ENCODE measurements around the gene MYCN. TPM values are rescaled to one million over a fixed set of nuclear protein-coding genes. Genes with fewer than 3 reads are reported as not detected.

Gene MYCN
- total RNA-seq, 1 experiment from 2014 or later, result not detected

GRCh38 chr2:15963977-15964670, 23.8 kb downstream of the MYCN start:
- intact Hi-C loops (cut with micrococcal nuclease), result no loop called here
- Histone ChIP-seq H3K9me3 (ENCODE audit: low read length) (no peaks in the 10 kb centered on the region), H3K4me2 (ENCODE audit: low read length) (no peak overlapping the region), H3K36me3 (ENCODE audit: low read depth, low read length) (no peaks in the 10 kb centered on the region), H4K20me1 (ENCODE audit: low read length) (no peaks in the 10 kb centered on the region), H3K27ac (ENCODE audit: low read length) (no peak overlapping the region), H2AFZ (ENCODE audit: low read length) (no peak overlapping the region), H3F3A (ENCODE audit: low read length, unreplicated experiment) (no peaks in the 10 kb centered on the region), H3K79me2 (ENCODE audit: low read length) (no peaks in the 10 kb centered on the region), H3K27me3 (ENCODE audit: low read length) (no peaks in the 10 kb centered on the region), H3K4me3 (ENCODE audit: low read length) (no peak overlapping the region), H3K4me1 (ENCODE audit: insufficient read depth, low read length) (no peaks in the 10 kb centered on the region), H3K9me2 (replicated peaks; ENCODE audit: low read length) (no peaks in the 10 kb centered on the region), H3K9ac (ENCODE audit: low read length) (no peak overlapping the region)
- TF ChIP-seq EZH2phosphoT487 (IDR thresholded peaks at IDR 0.05; ENCODE audit: borderline replicate concordance, low read length), result no peak
- TF ChIP-seq EZH2 (IDR thresholded peaks at IDR 0.05; ENCODE audit: low read length, unreplicated experiment), result no peak
- no peak for TF ChIP-seq CTCF (conservative IDR thresholded peaks at IDR 0.05; ENCODE audit: low read depth, low read length)
- DNase-seq (no peak), ATAC-seq (no peak)
- ChIA-PET CTCF (no interaction called here), POLR2A (ENCODE audit: unreplicated experiment) (no interaction called here)
- no TSS peak for BruUV-seq (replicated peaks)

GRCh38 chr2:15964936-15965563, 24.7 kb downstream of the MYCN start:
- ATAC-seq (no peak), DNase-seq (no peak)
- Histone ChIP-seq H3K9me3 (ENCODE audit: low read length) (no peaks in the 10 kb centered on the region), H3F3A (ENCODE audit: low read length, unreplicated experiment) (no peaks in the 10 kb centered on the region), H3K27me3 (ENCODE audit: low read length) (no peaks in the 10 kb centered on the region), H3K79me2 (ENCODE audit: low read length) (no peaks in the 10 kb centered on the region), H2AFZ (ENCODE audit: low read length) (no peak overlapping the region), H3K9ac (ENCODE audit: low read length) (no peak overlapping the region), H3K4me3 (ENCODE audit: low read length) (no peak overlapping the region), H4K20me1 (ENCODE audit: low read length) (no peaks in the 10 kb centered on the region), H3K4me2 (ENCODE audit: low read length) (no peak overlapping the region), H3K4me1 (ENCODE audit: insufficient read depth, low read length) (no peaks in the 10 kb centered on the region), H3K9me2 (replicated peaks; ENCODE audit: low read length) (no peaks in the 10 kb centered on the region), H3K36me3 (ENCODE audit: low read depth, low read length) (no peaks in the 10 kb centered on the region), H3K27ac (ENCODE audit: low read length) (no peak overlapping the region)
- BruUV-seq (replicated peaks), result no TSS peak
- CTCF ChIA-PET, result no interaction called here
- TF ChIP-seq CTCF (conservative IDR thresholded peaks at IDR 0.05; ENCODE audit: low read depth, low read length) (no peak), EZH2phosphoT487 (IDR thresholded peaks at IDR 0.05; ENCODE audit: borderline replicate concordance, low read length) (no peak), EZH2 (IDR thresholded peaks at IDR 0.05; ENCODE audit: low read length, unreplicated experiment) (no peak)
- POLR2A ChIA-PET (ENCODE audit: unreplicated experiment), result no interaction called here
- intact Hi-C loops (cut with micrococcal nuclease), result no loop called here

- no peak for ATAC-seq
Measured at GRCh38 chr2:15965564-15966019, 25.2 kb downstream of the MYCN start.

More at GRCh38 chr2:15965564-15966019, 25.2 kb downstream of the MYCN start:
- no peak for DNase-seq
- ChIA-PET CTCF (no interaction called here), POLR2A (ENCODE audit: unreplicated experiment) (no interaction called here)
- no peak overlapping the region for H3K4me2 ChIP-seq (ENCODE audit: low read length)
- no peak overlapping the region for H3K9ac ChIP-seq (ENCODE audit: low read length)
- BruUV-seq (replicated peaks), result no TSS peak
- H3K27ac ChIP-seq (ENCODE audit: low read length), result no peak overlapping the region
- no peak overlapping the region for H3K4me3 ChIP-seq (ENCODE audit: low read length)
- TF ChIP-seq EZH2 (IDR thresholded peaks at IDR 0.05; ENCODE audit: low read length, unreplicated experiment) (no peak), CTCF (conservative IDR thresholded peaks at IDR 0.05; ENCODE audit: low read depth, low read length) (no peak), EZH2phosphoT487 (IDR thresholded peaks at IDR 0.05; ENCODE audit: borderline replicate concordance, low read length) (no peak)
- H3K27me3 ChIP-seq (ENCODE audit: low read length), result no peaks in the 10 kb centered on the region
- no peaks in the 10 kb centered on the region for H3K9me3 ChIP-seq (ENCODE audit: low read length)
- no peaks in the 10 kb centered on the region for H3K36me3 ChIP-seq (ENCODE audit: low read depth, low read length)
- H3K79me2 ChIP-seq (ENCODE audit: low read length), result no peaks in the 10 kb centered on the region
- no peaks in the 10 kb centered on the region for H3K4me1 ChIP-seq (ENCODE audit: insufficient read depth, low read length)
- no peaks in the 10 kb centered on the region for H3F3A ChIP-seq (ENCODE audit: low read length, unreplicated experiment)
- no peak overlapping the region for H2AFZ ChIP-seq (ENCODE audit: low read length)
- intact Hi-C loops (cut with micrococcal nuclease), result no loop called here
- H3K9me2 ChIP-seq (replicated peaks; ENCODE audit: low read length), result no peaks in the 10 kb centered on the region
- H4K20me1 ChIP-seq (ENCODE audit: low read length), result no peaks in the 10 kb centered on the region

All from PC-3 (cell line).